KG1 (cell line): Measurements from ENCODE around the gene ZNF345.

Experiments
- DNase-seq: peaks from one replicate; lab custom pipeline; 2025; lab: John Stamatoyannopoulos, UW

Gene ZNF345

DNA sequence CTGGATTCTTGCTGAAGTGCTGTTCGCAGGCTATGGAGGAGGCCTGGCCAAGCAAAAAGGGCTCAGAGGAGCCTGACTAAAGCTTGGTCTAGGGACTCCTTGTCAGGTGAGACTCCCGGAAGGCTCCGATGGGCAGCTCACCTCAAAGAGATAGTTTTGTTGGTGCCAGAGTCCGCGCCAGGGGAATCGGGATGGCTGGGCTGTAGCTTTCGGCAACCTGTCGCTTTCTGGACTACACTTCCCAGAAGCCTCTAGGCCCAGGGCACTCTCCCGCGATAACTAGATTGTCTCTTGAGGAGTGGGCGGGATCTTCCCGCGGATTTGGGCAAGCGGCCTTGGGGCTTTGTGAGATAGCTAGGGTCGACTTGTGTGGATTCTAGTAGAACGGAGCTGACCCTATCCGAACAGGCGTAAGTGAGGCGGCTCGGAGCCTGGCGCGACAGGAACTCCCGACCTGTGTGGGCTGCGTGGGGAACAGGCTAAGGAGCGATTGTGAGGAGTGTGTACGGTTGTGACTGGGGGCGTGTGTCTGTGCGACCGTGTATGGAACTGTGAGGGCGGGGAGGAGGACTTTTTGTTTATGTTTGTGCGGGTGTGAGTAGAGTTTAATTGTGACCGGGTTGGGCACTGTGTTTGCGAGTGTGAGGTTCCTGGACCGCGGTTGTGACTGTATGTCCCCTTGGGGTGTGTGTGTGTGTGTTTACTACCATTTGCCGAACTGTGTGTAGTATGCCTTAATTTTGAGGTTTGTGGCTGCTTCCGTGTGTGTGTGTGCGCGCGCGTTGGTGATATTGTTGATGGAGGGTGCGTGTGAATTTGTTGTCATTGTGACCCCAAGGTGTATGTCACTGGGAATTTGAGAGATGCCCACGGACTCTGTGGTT, at the start of gene ZNF345:
ZNF345 (plus strand) TSS at position 318 of the 884 bp plus-strand sequence. CDS start 25,955 bp downstream, outside the sequence.
- peak; percentile 79 for DNase-seq

DNA sequence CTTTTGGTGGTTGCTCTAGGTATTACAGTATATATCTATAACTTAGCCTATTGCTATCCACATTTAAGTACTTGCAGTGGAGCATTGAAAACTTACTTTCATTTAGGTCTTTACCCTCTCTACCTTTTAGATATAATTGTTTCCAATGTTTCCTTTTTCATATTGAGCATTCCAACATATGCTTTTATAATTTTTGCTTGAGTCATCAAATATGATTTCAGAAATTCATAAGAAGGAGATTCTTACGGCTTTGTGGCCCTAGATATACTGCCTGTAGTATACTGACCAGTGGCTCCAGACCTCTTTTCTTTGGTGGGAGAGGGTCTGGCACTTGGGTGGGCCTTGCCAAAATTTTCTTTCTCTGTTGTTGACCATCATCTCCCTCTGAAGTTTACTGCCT, 45.3 kb upstream of the ZNF345 start:
- no peak for DNase-seq

DNA sequence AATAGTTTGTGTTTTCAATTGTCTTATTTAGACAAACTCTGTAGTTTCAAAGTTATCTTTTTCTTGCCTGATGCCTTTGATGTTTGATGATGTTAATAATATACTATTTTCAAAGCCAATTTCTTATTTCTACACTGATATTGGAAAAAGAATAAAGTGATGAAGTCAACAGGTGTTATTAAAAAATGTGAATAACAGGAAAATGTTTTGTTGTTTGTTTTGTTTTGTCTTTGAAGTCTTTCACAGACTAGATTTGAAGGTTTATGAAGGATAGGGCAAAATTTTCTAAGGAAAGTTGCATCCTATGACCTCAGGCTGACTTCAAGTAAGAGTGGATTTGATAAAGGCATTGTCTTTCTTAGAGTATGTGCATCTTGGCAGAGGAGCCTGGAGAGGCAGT, 43.6 kb upstream of the ZNF345 start:
- DNase-seq, result no peak

DNA sequence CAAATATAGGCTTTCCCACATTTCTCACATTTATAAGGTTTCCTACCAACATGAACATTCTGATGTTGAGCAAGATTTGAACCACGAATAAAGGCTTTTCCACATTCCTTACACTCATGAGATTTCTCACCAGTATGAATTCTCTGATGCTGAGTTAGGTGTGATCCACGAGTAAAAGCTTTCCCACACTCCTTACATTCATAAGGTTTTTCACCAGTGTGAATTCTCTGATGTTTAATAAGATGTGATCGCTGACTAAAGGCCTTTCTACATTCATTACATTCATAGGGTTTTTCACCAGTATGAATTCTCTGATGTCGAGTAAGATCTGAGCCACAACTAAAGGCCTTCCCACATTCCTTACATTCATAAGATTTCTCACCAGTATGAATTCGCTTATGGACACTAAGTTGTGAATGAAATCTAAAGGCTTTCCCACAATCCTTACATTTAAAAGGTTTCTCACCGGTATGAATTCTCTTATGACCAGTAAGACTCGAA, 31.5 kb upstream of the ZNF345 start:
- no peak for DNase-seq

DNA sequence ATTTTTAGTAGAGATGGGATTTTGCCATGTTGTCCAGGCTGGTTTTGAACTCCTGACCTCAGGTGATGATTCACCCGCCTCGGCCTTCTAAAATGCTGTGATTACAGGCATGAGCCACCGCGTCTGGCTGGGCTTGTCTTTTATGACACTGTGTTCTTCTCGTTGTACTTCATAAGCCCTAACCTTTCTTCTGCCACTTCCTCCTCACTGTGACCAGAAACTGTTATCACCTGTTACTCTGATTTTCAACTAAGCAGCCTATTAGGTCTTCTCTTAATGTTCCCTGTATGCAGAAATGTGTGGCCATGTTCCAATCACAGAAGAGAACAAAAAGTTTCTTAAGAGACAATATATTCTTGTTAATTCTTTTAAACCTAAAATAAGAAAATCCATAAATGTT, 28.9 kb upstream of the ZNF345 start:
- no peak for DNase-seq

DNA sequence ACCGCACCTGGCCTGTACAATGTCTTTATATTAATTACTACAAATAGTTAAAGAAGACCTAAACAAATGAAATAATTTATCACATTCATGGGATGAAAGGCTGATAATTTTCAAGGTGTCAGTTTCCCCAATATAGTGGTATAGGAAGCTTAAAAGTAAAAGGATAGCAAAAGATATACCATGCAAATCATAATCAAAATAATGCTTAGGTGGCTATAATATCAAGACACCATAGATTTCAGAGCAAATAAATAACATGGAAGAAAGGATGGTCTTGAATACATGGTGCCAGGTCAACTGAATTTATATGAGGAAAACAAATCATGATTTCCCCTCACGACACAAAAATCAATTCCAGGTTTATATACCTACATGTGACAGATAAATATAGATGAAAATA, 17.2 kb upstream of the ZNF345 start:
- no peak for DNase-seq

DNA sequence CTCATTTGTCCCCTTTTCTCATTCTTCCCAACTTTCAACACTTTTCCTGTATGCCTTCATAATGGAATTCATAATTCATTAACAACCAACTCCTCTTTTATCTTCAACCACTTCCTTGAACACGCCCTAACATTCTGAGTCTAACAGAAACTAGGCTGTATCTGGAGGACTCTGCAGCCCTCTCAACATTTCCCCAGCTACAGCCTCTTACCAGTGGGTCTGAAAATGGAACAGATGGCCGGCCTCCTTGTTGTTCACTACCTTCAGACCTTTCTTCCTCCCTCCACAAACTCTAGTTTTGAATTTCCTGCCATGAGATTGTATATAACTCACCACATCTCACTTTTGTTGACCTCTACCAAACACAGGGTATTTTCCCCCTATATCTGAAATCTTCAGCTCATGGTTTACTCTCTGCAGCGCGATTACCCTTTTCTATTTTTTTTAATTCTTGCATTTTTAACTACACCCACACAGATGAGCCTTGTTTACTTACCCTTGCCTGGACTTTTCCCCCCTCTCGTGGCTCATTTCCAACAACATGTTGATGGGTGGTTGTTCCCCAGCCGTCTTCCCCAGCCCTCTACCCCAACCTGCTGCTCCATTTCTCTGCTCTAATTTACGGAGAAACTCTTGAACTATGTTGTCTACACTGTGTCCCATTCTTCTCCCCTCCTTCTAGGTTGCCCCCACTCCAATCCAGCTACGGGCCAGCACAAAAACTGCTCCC, 13.3 kb upstream of the ZNF345 start:
- DNase-seq, result no peak

DNA sequence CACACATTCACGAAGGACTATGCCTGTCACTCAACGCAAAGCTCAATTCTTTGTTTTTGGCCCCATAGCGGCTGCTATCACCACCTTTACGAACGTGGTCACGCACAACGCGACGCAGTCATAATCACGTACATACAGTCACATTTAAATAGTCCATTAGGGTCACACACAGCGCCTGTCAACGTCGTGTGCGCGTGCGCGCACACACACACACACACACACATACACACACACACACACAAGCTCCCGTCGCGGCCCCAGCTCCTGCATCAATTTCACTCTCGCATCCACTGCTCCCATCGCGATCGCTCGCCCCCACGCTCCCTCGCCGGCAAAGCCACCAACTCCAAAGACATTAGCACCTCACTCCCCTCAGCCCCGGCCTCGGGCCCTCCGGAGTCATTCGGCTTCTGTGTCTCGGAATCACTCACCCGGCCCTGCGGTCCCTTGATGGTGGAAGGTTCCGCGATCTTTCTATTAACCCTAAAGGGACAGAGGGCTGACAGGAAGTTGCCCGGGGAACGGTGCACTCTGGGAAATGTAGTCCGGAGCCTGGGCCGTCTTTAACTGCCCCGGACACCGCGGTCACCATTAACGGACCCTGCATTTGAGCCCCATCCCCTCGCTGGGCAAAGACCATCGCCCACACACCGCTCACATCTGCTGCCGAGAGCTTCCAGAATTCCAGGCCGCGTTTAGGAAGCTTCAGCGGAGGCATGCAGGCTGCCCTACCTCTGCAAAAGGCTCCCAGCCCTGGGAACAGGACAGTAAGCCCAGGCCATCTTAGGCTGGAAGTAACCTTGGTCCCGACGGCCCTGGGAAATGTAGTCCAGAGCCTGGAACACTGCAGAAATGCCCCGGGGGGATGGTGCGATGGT, 12.5 kb upstream of the ZNF345 start, which contains the start of gene ZNF790:
ZNF790 (minus strand) TSS at position 482 of the 878 bp plus-strand sequence. CDS start 12,768 bp downstream, outside the sequence.
- DNase-seq, result peak; percentile 82

DNA sequence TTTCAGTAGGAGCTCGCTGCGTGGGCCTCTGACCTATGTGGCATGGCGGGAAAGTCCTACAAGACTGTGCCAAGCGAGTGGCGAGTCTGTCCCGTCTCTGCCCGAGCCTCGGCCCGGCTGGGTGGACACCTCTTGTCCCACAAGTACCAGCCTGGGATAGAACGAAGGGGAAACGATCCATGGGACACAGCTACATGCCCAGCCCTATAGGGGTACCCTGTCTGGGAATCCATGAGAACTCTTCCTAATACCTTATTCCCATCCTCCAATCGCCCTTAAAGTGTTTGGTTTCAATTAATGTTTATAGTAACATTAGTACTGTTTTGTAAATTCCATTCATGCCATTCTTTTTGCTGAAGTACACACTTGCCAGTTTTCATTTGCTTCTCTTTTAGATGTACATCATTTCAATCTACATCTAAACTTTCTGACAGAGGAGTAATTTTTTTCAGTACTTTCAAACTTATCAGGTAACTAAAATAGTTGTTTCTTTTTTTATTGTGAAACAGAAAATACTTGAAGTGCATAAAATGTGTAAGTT, 11.8 kb upstream of the ZNF345 start:
- no peak for DNase-seq

DNA sequence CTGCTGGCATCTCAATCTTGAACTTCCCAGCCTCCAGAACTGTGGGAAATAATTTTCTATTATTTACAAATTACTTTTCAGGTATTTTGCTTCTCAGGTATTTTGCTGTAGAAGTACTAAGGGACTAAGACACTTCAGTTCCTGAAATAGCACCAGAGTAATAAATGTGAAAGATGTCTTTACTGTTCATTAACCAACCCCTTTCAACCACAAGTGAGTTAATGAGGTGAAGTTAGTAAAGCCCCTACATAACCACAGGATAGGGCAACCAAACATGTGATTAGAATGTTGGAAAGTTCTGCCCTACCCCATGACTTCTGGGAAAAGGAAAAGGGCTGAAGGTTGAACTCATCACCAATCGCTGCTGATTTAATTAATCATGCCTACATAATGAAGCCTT, 2.7 kb upstream of the ZNF345 start:
- DNase-seq, result no peak

DNA sequence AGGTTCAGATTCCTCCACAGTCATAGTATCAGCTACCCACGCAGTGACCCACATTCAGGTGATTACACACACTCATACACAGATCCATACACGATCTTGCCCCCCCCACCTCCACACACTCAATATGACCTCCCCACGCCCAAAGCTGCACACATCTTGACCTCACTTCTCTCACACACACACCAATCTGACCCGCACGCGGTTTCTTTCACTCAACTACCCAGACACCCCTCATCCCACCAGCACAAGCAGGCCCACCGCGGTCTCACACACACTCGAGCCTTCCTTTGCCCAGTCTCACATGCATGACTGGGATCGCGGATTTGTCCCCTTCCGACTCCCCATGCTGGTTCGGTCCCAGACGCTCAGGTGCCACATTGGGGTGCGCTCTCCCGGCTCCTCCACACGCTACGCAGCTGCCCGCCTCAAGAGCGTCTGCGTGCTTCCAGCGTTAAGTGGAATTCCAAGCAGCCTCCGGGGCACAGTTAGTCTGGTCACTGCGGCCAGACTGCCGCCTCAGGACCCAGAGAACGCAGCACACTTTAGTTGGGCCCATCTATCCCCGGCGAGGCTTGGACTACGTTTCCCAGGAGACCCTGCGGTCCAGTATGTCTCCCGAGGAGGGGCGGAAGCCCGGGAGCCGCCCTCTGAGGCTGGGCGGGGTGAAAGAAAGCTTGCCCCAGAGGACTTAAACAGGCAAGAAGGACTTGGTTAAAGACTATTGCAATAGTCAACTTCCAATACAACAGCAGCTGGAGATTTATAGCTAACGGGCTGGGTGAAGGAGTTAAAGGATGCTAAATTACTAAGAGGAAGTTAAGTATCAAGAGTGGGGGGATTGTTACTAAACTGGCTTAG, 746 bp upstream of the ZNF345 start:
- DNase-seq, result peak; percentile 85

DNA sequence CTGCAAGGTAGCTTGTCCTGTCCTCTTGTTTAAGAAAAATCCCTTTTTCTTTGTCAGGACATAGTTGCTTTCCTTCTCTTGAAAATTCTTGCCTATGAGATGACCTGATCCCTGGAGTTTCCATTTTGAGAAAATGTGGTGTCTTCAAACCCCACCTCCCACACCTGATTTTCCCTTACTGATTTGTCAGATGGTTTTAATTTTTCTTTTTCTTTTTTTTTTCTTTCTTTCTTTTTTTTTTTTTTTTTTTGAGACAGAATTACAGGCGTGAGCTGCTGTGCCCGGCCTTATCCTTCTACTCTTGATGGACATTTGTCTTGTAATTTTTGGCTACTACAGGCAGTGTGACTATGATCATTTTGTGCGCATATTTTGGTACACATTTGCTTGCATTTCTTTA, 1.2 kb downstream of the ZNF345 start:
- DNase-seq, result no peak

DNA sequence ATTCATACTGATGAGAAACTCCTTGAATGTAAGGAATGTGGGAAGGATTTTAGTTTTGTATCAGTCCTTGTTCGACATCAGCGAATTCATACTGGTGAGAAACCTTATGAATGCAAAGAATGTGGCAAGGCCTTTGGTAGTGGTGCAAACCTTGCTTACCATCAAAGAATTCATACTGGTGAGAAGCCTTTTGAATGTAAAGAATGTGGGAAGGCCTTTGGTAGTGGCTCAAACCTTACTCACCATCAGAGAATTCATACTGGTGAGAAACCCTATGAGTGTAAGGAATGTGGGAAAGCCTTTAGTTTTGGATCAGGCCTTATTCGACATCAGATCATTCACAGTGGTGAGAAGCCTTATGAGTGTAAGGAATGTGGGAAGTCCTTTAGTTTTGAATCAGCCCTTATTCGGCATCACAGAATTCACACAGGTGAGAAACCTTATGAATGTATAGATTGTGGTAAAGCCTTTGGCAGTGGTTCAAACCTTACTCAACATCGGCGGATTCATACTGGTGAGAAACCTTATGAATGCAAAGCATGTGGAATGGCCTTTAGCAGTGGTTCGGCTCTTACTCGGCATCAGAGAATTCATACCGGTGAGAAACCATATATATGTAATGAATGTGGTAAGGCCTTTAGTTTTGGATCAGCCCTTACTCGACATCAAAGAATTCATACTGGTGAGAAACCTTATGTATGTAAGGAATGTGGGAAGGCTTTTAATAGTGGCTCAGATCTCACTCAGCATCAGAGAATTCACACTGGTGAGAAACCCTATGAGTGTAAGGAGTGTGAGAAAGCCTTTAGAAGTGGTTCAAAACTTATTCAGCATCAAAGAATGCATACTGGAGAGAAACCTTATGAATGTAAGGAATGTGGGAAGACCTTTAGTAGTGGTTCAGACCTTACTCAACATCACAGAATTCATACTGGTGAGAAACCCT, 26.6 kb downstream of the ZNF345 start:
- no peak for DNase-seq

DNA sequence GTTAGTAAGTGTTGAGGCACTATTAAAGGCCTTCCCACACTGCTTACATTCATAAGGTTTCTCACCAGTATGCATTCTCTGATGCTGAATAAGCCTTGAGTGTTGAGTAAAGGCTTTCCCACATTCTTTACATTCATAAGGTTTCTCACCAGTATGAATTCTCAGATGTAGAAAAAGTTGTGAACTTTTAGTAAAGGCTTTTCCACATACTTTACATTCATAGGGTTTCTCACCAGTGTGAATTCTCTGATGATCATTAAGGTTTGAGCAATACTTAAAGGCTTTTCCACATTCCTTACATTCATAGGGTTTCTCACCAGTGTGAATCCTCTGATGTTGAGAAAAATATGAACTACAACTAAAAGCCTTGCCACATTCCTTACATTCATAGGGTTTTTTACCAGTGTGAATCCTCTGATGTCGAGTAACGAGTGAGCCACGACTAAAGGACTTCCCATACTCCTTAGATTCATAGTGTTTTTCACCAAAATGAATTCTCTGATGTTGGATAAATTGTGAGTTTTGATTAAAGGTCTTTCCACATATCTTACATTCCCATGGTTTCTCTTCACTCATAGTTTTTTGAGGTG, 41.2 kb downstream of the ZNF345 start:
- DNase-seq, result no peak

DNA sequence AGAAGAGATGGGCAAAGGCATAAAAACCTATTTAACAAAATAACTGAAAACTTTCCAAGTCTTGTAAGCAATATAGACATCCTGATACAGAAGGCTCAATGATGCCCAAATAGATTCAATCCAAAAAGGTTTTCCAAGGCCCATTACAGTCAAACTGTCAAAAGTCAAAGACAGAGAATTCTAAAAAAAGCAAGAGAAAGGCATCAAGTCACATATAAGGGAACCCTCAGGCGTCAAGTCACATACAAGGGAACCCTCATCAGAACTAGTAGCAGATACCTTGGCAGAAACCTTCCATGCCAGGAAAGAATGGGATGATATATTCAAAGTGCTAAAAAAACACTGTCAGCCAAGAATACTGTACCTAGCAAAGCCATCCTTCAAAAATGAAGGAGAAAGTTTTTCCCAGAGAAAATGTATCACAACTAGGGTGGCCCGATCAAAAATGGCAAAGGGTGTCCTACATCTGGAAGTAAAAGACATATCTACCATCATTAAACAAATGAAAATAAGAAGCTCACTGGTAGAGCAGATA, 44.2 kb downstream of the ZNF345 start:
- DNase-seq, result no peak

DNA sequence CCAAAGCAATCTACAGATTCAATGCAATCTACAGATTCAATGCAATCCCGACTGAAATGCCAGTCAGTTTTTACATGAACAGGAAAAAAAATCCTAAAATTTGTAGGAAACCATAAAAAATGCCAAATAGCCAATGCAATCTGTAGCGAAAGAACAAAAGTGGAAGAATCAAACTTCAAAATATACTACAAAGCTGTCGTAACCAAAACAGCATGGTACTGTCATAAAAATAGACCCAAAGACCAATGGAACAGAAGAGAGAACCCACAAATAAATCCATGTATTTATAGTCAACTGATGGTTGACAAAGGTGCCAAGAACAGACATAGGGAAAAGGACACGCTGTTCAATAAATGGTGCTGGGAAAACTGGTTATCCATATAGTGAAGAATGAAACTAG, 47.7 kb downstream of the ZNF345 start:
- DNase-seq, result no peak

DNA sequence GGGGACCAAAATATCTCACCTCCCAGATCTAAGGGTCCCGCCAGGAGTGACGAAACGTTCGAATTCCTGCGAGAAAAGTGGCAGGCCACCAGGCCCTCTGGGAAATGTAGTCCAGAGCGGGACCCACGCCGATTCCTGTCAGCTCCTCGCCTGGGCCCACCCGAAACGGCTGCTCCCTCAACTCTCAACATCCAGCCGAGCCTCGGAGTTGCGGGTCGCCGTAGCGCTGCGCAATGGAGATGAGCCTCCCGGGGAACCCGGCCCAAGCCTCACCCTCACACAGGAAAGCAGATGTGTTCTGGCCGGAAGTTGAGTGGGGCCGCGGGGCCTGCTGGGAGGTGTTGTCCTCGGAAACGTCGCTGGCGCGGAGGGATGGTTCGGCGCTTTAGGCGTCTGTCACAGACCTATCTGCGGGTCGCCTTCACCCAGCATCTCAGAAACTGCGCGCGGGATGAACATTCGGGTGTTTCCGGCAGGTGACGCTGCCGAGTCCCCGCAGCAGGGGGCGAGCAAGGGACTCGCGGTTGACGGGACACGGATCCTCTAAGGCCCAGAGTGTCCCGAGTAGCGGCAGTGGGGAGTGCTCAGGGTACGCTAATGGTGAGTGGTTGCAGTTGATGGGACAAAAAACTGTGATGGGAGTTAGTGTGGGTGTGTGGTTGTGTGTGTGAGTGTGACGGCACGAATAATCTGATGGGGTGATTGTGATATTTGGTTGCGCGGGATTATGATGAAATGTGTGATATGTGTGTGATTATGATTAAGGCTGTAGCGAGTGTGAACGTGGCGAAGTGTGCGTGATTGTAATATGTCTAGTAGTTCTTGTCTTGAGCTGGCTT, 65.5 kb downstream of the ZNF345 start, which contains the start of the genes ZNF568 and ZNF829:
ZNF568 (plus strand) TSS at position 341 of the 839 bp plus-strand sequence. CDS start 6,439 bp downstream, outside the sequence.
ZNF829 (minus strand) TSS at position 300 of the 839 bp plus-strand sequence. CDS start 1,124 bp downstream, outside the sequence.
- DNase-seq, result peak; percentile 91

DNA sequence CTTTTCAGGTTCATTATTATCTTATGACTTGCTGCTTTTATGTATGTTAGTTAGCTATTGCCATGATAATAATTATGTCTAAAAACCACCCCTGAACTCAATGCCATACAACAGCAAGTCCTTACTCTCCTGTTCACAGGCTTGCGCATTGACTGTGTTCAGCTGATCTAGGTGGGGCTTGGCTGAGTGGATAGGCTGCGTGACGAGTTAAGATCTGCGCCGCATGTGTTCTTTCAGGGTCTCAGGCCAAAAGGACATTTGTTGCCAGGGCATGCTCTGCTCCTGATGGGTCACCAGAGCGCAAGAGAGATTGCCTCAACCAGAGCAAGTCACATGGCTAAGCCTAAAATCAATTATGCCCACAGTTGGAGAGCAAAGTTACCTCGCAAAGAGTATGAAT, 66.3 kb downstream of the ZNF345 start:
- DNase-seq, result peak; percentile 29
